IPS-18c (cell line): Measurements from ENCODE around the gene DUSP2.
"Not testable (repeated sequence)": the region's sequence is repeated elsewhere in the genome, so short reads cannot be mapped to it uniquely, and the experiment has no call there.

Source experiments
- H3K4me3 ChIP-seq: 2 replicates; pipeline ENCODE4 v1.7.0; 2013; ENCODE audit warnings: low read depth, mild to moderate bottlenecking, low read length, moderate library complexity; ENCODE audit not compliant: insufficient read depth
- H3K9me3 ChIP-seq: one replicate; pipeline ENCODE4 v1.6.1; 2013; ENCODE audit warnings: mild to moderate bottlenecking, low read length, moderate library complexity; ENCODE audit not compliant: control insufficient read depth, insufficient read depth

Gene DUSP2

DNA sequence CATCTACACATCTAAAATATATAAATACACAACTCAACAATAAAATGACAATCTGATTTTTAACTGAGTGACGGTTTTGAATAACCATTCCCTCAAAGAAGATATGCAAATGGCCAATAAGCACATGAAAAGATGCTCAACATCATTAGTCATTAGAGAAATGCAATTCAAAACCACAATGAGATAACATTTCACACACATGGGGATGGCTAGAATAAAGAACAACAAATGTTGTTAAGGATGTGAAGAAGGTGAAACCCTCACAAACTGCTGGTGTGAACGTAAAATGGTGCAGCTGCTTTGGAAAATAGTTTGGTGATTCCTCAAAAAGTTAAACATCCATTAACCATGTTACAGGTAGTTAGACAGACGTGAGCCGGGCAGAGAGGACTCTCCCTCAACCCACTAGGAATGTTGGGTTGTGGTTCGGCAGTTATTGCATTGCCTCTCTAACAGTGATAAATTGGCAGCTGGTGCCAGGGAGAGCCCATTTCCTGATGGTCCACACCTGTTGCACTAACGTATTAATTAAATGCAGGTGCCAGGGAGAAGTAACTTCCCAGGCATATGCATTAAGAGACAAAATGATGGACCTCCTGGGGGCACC, 22.3 kb upstream of the DUSP2 start:
- Histone ChIP-seq H3K9me3 (no peaks in the 10 kb centered on the region), H3K4me3 (no peak overlapping the region)

DNA sequence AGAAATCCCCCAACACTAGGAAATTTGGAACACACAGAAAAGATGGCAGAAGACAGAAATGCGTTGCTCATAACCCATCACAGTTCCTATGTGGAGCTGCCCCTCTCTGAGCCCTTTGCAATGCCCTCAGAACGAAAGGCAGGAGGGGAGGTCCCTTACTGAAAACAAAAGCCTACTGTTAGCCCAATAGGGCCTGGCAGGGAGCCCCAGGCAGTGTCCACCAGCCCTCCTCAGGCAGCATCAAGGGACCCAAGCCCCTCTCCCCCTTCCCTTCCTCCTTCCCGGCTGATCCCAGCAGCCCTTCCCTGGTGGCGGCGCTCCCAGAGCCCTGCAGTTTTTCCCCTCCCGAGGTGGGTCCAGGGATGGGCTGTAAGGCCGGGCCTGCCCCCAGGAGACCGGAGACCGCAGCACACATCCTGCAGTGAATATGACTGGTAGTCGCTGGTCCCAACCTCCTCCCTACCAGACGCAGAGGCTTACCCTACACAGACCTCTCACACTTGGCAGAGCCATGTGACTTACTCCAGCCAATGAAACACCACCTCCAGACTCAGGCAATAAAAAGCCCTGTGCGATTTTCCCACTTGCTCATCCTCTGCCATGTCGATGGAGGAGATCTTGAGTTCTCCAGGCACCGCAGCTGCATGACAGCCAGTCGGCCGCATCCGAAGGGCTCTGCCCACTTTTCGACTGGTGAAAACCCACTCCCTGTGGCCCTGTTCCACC, 19.4 kb upstream of the DUSP2 start:
- no peak overlapping the region for H3K4me3 ChIP-seq
- H3K9me3 ChIP-seq, result no peaks in the 10 kb centered on the region

DNA sequence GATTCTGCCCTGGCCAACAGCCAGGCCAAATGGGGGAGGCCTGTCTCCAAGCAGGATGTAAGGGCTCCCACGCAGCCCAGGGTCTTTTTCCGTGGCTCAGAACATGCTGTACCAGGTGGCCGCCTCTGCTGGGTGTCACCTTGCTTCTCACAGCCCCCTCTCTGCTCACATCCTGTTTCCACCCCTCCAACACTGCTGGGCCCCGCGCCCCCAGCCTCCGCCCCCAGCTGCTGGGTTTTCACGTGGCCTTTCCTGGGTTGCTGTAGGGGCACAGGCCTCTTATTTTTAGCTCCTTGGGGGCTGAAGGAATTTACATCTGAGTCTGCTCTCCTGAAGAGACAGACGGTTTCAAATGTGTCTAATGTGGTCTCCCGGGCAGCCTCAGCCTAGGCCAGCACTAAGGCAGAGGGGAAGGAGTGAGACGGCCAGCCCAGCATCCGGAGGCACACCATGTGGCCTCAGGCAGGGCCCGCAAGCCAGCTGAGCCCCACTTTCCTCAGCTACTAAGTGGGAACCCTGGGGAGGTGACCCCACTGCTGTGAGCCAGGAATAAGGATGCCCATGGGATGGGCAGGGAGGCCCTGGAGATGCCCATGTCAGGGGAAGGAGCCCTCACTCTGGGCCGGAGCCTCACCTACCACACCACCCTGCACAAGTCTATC, 18.7 kb upstream of the DUSP2 start:
- Histone ChIP-seq H3K4me3 (no peak overlapping the region), H3K9me3 (no peaks in the 10 kb centered on the region)

DNA sequence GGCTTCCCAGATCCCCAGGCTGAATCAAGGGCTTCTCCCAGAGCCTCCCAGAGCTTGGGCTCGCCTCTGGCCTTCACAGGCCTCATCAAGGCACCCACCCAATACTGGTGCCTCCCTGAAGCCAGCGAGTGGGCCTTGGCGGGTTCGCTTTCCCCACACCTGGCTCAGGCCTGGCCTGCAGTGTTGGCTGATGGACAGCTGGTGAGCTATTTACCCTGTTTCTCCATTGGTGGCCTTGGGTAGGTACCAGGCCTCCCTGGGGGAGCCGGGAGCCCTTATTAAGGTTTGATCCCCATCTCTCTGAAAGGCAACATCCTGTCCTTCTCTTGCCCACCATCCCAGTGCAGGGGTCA, 18.2 kb upstream of the DUSP2 start:
- H3K4me3 ChIP-seq, result no peak overlapping the region
- H3K9me3 ChIP-seq, result no peaks in the 10 kb centered on the region

DNA sequence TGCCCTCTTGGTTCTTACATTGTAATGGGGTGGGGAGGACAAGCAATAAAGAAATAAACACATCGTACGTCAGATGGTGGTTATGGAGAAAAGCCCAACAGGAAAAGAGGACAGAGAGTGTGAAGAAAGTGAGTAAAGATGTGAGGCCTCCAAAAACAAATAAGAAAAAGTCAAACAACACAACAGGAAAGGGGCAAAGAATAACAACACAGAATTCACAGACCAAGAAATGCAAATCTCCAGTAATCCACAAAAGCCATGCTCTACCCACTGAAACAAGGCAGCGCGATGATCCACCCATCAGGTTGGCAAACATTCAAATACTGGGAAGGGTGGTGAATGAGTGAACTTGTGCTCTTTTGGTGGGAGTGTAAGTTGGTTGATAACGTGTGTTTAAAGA, 16.7 kb upstream of the DUSP2 start:
- H3K9me3 ChIP-seq, result no peaks in the 10 kb centered on the region

DNA sequence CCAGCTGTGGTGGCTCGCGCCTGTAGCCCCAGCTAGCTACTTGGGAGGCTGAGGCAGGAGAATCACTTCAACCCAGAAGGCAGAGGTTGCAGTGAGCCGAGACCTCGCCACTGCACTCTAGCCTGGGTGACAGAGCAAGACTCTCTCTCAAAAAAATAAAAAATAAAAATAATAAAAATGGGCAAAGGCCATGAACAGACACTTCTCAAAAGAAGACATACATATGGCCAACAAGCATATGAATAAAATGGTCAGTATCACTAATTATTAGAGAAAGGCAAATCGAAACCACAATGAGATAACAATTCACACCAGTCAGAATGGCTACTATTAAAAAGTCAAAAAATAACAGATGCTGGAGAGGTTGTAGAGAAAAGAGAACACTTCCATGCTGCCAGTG, 15.1 kb upstream of the DUSP2 start:
- not testable (repeated sequence) for H3K9me3 ChIP-seq, H3K4me3 ChIP-seq

More for the DNA sequence above, 16.7 kb upstream of the DUSP2 start:
- no peak overlapping the region for H3K4me3 ChIP-seq

DNA sequence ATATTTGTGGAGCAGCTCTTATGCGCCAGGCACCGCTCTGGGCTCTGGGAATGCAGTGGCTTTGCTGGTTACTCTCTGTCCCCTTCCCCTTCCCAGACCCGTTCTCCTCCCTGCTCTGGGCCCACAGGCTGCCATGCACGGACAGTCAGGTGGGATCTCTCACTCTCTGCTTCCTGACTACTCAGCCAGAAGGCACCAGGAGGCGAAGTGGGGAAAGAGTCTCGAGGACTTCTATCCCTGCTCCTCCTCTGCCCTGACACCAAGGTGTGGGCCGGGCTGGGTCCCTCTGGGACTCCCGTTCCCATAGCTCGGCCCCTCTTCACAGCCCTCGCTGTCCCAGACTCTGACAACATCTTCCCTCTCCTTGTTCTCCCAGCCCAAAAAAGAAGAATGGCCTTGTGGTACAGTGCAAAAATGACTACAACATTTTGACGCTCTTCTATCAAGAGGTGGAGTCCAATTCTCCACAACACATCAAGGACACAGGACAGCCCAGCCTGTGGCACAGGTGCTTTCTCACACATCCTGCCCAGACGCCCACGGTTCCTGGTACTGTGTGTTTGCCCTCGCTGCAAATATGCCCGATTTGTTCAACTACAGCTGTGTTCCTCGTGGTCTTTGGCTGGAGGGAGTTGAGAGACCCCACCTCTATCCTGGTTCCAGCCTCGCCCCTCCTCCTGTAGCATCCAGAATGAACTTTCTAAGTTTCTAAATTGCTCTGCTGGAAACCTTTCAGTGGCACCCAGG, 14.0 kb upstream of the DUSP2 start:
- H3K9me3 ChIP-seq, result no peaks in the 10 kb centered on the region
- H3K4me3 ChIP-seq, result no peak overlapping the region

DNA sequence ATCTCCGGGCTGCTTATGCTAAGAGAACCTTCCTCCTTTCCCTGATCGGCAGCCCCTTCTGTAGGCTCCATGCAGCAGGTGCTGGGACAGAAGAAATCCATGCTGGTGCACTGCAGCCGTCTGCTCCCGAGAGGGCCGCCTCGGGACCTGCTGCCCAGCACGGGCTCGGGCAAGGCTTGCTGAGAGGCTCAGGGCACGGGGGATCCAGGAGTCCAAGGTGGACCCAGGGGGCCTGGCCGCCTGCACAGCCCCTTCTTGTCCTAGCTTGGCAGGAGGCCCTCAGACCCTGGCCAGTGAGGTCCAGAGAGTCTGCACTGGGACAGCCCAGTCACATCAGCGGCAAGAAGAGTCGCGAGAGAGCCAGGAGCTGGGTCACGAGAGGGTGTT, 13.3 kb upstream of the DUSP2 start:
- Histone ChIP-seq H3K9me3 (no peaks in the 10 kb centered on the region), H3K4me3 (no peak overlapping the region)

DNA sequence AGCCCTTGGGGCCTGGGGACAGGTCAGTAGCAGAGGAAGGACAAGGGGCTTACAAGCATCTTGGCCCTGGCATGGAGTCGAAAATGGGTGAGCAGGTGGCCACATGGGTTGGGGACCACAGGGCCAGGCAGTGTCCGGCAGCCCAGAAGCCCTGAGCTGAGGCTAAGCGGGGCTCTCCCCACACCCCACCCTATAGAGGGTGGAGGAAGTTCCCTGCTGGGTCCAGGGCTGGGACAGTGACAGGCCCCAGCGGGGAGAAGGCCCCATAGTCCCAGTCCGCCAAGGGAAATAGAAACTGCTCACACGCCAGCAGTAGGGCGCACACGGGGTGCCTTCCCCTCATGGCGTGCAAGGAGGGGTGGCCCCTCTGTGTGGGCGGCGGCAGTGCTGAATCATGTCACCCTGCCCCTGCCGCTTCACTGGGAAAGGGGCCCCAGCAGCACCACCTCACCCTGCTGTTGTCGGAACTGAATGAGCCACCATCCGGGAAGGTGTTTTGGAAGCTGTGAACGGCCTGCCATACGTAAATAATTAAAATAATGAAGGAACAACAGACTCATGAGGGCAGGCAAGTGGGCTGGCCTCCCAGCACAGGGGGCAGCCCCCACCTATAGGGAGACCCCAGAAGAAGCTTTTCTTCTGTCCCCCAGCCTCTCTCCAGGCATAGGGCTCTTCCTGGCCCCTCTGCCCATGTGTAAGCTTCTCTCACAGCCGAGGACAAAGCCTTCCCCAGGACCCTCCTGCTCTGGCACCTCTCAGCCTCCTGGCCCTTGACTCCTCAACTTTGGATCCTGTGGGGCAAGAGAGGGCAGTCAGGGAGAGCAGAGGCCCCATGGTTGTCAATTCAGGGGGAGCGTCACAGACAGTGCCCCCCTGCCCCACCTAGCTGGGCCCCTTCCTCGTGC, 12.7 kb upstream of the DUSP2 start:
- H3K9me3 ChIP-seq, result no peaks in the 10 kb centered on the region
- H3K4me3 ChIP-seq, result no peak overlapping the region

DNA sequence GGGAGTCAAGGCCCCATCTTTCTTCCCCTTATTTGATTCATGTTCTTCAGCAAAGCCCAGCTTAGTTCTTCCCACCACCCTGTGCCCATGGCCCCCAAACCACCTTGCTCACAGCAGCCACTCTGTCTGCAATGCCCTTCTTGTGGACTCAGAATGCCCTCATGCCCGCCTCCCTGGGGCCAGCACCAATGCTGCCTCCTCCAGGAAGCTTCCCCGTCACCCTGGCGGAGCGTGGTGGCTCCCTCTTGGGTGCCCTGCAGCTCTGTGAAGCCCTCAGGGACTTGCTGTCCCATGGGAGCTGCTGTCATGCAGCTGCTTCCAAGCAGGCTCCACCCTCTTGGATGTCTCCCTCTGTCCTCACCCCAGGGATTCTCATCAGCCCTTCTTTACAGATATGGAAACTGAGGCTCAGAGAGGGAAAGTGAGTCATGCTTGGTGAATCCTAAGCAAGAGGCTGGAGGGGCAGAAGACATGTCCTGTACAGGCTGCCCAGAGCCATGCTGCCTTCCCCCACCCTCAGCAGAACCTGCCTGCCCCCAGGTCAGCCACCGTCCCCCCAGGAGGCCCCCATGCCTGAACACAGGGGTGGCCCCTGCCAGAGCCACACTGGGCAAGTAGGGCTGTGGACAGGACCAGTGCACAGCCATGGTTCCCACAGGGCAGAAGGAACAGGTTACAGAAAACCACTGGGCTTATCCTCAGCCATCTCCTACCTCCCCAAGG, 11.8 kb upstream of the DUSP2 start:
- Histone ChIP-seq H3K4me3 (no peak overlapping the region), H3K9me3 (no peaks in the 10 kb centered on the region)

DNA sequence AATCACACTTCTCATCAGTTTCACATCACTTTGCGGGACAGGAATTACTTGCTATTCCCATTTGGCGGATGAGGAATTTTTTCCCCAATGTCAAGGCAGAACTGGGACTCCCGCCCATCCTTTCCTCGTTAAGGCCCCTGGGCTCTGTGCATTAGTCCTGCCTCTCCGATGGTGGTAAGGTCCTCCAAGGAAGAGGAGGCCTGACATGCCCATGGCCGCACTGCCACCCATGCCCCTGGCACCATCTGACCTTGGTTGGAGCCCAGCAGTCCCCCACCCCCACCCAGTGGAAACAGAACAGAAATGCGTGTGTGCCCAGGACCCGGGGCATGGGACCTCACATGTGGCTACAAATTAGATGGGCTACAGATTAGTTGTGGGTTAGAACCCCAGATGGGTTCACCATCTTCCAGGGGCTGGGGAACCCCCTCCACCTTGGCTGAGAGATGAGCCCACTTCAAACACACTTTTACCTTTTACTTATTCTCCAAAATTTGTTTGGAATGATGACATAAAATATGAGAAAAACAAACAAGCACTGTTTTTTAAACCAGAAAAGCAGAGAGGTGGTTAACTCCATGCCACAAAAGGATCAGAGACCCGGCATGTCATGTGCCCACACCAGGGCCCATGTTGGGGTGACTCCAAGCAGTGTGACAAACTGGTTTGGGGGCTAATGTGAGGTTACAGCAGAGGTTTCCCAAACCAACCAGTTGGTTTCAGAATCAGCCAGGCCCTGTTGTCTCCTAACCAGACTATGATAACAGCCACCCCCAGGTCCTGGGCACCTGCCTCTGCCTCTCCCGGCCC, 11.0 kb upstream of the DUSP2 start:
- Histone ChIP-seq H3K4me3 (no peak overlapping the region), H3K9me3 (no peaks in the 10 kb centered on the region)

DNA sequence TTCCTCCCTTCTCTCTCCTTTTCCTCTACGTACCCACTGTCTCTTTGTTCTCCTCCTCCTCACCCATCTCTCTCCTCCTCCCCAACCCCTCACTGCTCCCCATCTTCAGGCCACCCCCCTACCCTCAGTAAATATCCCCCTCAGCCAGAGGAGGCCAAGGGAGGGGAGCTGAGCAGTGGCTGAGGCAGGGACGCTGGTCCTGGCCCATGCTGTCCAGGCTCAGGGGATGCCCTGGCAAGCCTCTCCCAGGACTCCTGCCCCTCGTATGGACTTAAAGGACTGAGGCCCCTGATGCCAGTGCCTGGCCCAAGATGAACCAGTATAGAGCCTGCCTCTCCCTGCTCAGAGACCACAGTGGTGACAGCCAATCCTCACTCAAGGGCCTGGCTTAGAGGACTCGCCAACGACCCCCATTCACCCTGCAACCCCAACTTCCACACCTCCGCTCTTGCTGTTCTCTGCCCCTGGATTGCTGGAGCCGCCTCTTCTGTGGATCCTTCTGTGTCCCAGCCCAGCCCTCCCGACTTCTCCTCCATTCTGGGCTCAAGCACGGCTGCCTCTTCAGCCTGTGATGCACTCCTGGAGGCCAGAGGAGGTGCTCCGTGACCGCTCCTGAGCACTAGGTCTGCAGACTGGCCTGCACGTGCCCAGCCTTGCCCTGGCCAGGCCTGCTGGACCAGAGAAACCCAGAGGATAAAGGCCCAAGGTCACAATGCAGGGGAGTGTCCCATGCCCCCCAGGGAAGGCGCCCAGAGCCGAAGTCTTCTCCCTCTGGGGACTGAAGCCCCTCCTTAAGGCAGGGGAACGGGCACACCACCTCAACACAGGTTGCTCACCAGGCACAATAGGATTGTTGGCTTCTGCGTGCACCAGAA, 9.5 kb upstream of the DUSP2 start:
- no peak overlapping the region for H3K4me3 ChIP-seq
- no peaks in the 10 kb centered on the region for H3K9me3 ChIP-seq

DNA sequence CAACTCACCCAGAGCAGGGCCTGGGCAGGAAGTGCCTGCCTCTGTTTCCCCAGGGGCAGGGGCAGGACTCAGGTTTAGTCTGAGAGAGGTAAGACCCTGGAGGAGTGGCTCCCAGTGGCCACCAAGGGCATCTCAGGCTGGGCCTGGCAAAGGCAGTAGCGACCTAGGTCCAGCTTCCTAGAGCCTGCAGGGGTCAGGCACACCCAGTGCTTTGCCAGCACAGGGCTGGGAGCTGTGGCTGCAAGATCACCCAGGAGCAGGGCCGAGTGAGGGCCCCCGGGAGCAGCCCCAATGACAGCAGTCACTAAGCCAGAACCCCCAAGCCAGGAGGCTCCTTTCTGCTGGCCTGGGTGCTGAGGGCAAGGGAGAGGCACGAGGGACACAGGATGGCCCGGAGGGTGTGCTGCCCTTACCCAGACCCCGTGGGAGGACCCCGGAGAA, 8.8 kb upstream of the DUSP2 start:
- H3K4me3 ChIP-seq, result no peak overlapping the region

DNA sequence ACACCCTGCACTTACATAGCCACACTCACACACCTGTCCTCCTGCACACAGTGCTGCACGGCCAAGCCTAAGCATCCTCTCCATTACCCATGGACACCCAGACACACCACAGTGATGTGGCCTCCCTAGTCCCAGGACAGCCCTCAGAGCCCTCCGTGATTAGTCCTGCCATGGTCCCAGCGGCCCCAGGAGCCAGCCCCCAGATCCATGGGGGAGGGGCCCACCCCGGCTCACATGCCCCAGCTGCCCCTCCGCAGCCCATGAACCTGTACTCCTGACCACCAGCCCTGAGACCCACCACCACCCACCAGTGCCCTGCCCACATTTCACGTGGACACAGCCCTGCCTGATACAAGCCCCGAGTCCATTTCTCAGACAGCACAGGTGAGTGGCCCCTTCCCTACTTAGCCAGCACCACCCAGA, 8.1 kb upstream of the DUSP2 start:
- peaks cover 2% of the 10 kb centered on the region for H3K9me3 ChIP-seq
- H3K4me3 ChIP-seq, result no peak overlapping the region

More for the DNA sequence above, 8.8 kb upstream of the DUSP2 start:
- H3K9me3 ChIP-seq, result peaks cover under 1% of the 10 kb centered on the region
